ENCODE data around the gene CARMIL1.

CARMIL1 gene

DNA sequence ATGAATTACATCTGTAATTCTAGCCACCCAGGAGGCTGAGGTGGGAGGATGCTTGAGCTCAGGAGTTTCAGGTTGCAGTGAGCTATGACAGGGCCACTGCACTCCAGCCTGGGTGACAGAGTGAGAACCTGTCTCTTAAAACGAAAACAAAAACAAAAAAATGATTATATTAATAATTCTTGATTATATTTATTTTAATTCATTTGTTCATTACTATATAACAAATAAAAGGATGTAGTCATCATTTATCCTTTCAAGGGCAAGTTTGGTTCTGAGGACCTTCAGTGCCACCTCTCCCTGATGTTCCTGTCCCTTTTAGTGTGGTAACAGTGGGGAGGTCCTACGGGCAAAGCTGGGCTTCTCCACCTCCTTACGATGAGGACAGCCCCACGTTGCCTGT is 205.7 kb downstream of the CARMIL1 start:
- DNase-seq: no peak

DNA sequence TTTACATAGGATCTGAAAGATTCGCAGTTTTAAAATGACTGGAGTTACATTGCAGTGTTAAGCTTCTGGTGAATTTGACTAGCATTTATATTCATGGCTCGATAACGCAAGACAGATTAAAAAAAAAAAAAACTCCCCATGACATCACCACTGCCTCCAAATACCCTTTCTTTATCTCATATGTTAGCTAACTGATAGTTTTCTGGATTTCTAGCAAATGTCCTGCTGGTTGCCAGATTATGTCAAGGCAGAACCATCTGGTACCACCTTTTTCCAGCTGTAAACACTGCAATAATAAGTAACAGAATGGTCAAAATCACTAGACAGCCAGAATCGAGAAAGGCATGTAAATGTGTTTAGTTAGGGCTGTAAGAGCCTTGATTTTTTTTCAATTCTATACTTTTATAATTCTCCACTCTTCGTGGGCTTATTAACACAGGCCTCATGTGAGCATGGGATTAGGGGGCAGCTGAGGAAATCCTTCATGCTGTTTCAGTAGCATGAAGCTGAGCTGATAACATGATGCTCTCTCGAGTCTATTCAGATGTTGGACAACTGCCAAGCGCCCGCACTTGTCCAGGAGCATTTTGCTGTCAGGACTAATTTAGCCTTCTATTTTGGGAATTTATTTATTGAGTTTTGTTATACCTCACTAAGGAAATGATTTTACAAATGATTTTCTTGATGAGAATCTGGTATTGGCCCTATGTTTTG is 206.8 kb downstream of the CARMIL1 start:
- DNase-seq: peak; percentile 95

DNA sequence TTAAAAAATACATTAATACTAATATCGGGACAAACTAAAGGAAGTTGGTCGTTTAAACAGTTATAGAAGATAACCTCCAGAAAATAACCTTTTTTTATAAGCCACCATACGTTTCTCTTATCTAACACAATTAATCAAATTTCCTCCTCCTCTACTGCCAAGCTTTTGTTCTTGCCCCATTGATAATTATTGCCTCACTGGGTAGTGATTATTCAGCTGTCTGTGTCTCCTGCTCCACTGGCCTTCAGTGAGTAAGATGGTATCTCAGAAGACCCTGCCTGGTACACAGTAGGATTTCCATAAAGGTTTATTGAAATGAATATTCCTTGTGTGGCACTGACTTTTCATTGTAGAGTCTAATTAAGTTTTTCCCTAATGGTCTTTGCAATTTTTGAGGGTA is 207.4 kb downstream of the CARMIL1 start:
- DNase-seq: peak; percentile 79

DNA sequence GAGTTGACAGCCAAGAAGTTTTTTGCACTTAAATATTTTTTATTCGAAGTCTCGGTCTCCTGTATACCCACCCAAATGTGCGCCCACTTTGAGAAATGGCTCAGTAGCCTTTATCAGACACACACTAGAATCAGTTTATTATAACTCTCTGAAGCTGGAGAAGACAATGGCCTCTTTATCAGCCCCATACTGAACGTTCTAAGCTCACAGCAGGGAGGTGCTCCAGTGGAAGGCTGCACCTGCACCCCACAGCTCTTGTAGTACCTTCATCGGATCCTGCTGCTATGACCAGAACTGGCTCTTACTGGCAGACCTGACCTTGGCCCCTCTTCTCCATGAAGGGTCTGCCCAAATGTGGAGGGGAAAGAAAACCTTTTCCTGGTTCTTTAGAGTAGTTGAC is 207.8 kb downstream of the CARMIL1 start:
- peak; percentile 80 for DNase-seq

DNA sequence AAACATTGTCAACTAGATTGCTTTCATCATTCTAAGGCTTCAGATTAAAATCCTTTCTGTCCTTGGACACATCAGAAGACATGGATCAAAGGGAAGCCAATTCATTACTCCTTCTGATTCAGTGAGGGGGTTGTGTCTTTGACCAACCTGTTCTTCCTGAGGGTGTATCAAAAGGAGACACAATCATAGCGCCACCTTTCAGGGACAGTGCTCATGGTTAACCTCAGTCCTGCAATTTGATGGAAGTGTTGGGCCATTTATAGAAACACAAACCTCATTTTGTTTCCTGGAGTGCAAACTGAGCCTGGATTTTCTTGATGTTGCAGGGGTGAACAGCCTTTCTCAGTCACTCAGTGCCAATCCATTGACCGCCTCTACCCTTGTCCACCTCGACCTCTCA is 209.0 kb downstream of the CARMIL1 start:
- DNase-seq: peak; percentile 45

DNA sequence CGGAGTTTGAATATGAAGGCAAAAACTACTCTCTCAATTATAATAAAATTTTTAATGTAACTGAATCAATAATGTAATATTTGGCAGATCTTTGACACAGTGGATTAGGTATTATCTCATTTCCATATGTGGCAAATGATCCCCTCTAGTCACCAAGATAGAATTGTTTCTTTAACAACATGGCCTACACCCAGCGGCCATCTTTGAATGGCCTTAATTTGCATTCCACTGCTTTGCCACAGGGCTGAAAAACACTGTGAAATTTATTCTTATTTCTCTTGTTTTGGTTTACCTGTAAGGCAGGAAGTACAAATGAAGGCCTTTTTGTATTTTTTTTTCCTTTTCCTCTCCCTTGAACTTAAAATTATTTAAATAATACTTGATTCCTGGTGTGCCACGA is 210.2 kb downstream of the CARMIL1 start:
- DNase-seq: no peak

- peak; percentile 96 for DNase-seq
These were observed 211.0 kb downstream of the CARMIL1 start for GRCh38 chr6:25490018-25490801.

DNA sequence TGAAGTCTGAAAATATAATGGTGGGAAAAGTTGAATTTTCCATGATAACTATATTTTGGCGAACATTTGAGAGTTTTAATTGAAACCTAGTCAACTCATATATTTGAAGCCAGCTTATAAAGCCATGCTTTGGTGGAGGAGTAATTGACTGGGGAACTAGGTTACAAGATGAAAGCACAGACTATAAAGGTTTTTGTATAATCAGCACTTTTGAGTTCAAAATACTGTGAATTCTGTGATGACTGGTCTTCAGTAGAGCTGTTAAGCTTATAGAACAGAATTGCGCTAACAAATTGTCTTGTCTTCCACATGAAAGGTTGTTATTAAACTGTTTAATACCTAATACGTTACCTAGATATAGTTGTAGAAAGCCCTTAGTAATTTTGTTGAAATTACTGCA is 213.8 kb downstream of the CARMIL1 start:
- DNase-seq: no peak

DNA sequence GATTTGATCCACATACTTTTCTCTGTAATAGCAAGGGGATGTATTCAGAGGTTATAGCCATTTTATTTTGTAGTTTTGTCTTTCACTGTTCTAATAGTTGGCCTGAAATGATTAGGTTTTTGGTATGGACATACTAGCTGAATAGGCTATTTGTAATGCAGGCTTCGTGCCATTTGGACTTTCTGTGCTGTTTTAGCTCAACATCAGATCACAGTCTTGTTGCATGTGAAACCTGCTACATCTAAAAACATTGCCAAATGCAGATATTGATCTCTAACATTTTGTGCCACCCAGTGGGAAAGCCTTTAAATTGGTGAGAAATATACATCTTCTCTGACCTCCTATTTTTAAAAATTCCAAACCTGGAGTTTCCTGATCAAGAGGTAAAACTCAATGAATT is 215.3 kb downstream of the CARMIL1 start:
- DNase-seq: no peak

DNA sequence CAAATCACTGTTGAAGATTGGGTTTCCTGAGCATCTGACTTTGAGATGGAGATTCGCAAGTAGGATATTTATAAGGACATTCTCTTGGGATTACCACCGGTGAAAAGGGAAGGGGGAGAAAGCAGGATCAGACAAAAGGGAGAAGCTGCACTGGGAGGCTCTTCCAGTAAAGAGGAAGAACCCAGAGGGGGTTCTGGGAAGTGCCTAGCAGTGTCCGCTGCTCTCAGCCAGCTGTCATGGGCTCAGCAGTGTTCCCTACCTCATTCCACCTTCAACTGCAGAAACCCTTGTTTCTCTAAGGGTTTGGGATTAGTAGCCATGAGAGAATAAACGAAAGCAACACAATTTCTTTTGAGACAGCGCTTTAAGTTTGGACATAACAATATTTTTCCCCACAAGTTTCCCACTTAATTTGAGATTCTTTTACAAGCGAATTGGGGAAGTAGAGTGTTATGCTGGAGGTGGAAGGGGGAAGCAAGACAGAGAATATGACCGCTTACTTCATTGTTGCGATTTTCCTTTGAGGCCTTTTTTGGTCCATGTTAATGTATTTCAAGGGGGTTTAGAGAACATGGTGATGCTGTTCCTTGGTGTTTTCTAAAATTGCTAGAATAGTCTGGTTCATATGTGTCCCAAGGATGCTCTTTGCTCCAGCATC is 218.3 kb downstream of the CARMIL1 start:
- DNase-seq: no peak

DNA sequence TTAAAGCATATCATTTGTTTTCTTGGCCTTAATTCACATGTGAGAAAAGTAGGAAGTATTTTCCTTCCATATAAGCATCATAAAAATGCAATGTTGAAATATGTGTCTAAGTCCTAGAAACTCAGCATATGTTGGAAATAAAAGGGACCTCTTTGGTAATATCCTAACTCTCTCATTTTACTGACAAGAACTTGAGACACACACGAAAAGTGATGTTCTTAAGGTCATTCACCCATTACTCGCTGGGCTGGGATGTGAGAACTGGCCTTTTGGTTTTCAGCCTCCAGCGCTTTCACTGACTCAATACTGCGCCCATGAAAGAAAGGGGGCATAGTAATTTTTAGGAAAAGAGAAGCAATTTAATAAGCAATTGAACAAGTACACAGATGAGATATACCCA is 219.3 kb downstream of the CARMIL1 start:
- DNase-seq: no peak

GRCh38 chr6:25499615-25500235 is 220.6 kb downstream of the CARMIL1 start:
- DNase-seq: peak; percentile 41

GRCh38 chr6:25503686-25504085 is 224.5 kb downstream of the CARMIL1 start:
- peak; percentile 72 for DNase-seq

- DNase-seq: peak; percentile 94
These were observed 225.5 kb downstream of the CARMIL1 start for GRCh38 chr6:25504661-25505060.

DNA sequence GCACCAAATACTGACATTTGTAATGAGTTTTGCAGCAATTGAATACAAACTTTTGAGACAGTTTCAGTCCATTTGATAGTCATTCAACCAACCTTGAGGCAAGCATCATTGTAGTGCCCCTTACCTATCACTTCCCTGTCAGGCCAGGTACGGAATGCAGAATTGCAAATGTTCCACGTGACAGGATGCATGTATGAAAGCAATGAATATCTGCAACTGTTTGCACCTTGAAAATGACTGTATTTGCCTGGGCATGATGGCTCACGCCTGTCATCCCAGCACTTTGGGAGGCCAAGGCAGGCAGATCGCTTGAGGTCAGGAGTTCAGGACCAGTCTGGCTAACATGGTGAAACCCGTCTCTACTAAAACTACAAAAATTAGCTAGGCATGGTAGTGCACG is 226.8 kb downstream of the CARMIL1 start:
- DNase-seq: no peak

DNA sequence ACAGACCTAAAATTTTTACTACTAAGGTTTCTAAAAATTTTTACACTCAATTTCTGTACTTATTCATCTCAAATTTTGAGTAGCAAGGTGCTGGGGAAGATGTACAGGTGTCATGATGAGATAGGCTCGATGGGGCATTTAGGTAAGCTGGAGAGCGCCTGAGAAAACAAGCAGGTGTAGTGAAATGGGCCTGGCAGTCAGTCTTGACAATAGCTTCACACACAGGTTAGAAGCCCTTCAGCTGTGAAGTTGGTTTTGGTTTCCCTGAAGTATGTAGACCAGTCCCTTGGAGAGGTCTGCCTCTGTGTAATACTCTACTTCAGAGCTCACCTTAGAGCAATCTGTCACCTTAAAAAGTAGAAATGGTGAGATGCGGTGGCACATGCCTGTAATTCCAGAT is 228.9 kb downstream of the CARMIL1 start:
- DNase-seq: no peak

- DNase-seq: no peak
These were observed 232.2 kb downstream of the CARMIL1 start for GRCh38 chr6:25511376-25511775.

GRCh38 chr6:25512560-25512959 is 233.4 kb downstream of the CARMIL1 start:
- no peak for DNase-seq

GRCh38 chr6:25519856-25520255 is 240.7 kb downstream of the CARMIL1 start:
- no peak for DNase-seq

GRCh38 chr6:25524542-25524941 is 245.4 kb downstream of the CARMIL1 start:
- no peak for DNase-seq

DNA sequence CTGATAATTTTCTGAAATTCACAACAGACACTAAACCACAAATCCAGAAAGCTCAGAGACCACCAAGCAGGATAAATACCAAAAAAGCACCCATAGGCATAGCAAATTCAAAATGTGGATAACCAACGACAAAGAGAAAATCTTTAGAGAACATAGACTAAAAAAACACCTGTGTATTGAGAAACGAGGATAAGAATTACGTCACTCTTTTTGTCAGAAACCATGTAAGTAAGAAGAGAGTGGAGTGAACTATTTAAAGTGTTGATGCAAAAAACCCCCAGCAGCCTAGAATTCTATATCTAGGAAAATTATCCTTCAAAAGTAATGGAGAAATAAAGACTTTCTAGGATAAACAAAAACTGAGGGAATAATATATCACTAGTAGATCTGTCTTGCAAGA is 245.9 kb downstream of the CARMIL1 start:
- no peak for DNase-seq

DNA sequence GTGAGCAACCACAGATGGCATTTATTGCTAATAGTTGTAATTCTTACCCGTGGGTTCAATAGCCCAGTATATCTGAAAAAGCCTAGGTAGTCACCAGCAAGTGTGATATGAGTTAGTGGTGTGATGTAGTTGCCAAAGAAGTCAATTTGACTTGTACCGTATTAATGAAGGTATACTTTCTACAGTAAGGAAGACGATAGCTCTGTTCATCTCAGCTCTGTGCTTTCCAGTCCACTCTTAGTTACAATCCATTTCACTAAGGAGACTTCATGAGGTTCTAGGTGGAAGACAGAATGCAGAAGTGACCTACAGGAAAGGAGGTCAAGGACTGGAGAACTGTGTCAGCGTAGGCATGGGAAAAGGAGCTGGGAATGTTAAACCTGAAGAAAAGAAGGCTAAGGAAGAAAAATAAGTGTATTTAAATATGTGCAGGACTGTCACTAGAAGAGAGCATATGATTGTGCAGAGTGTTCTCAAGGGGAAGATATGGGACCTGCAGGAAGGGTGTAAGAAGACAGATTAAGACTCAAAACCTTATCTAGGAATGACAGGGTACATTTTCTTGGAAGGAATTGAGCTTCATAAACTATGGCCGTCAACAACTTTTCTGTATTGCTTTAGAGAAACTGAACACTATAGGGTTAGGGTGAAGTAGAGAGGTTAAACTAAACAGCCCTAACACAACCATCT is 255.9 kb downstream of the CARMIL1 start:
- no peak for DNase-seq
